Measurements from ENCODE around the gene CKMT1A.
"Not testable (repeated sequence)": the region's sequence is repeated elsewhere in the genome, so short reads cannot be mapped to it uniquely, and the experiment has no call there.

- not testable (repeated sequence) for TF ChIP-seq CTCF (IDR thresholded peaks at IDR 0.05; ENCODE audit: borderline replicate concordance, extremely low read depth, low read length, poor library complexity, severe bottlenecking); EZH2 (IDR thresholded peaks at IDR 0.05; ENCODE audit: borderline replicate concordance, low read depth, low read length, severe bottlenecking)
Observed at GRCh38 chr15:43689604-43690301, 3.9 kb upstream of the CKMT1A start.

All from DND-41 (cell line).